Heart left ventricle (tissue), 16 donors: Measurements from ENCODE around the gene POLR1D. TPM values are rescaled to one million over a fixed set of nuclear protein-coding genes. Genes with fewer than 3 reads are reported as not detected.
A peak's percentile ranks its signal among the peaks of the same experiment; 100 is the strongest.

Experiments used
- ATAC-seq, 4 donors: fragments of 200-7000 bp; cut with Tn5 transposase; one replicate each; pipeline ENCODE4 v1.9.1; 2020 to 2022; ENCODE audit warnings: moderate library complexity in 4 of 4, mild to moderate bottlenecking in 3 of 4, moderate number of reproducible peaks in 1 of 4
- DNase-seq, 5 donors: peaks; one replicate each; pipeline ENCODE4 v3.0.0-alpha.2; 2020
- H3K27ac ChIP-seq, 12 donors: fragments of 200-600 bp; sonication (generic) in 4 of 12; one replicate each; pipeline versions ENCODE4 v1.5.0 to v1.8.0; 2016 to 2022; ENCODE audit warnings: mild to moderate bottlenecking in 2 of 12
- H3K27me3 ChIP-seq, 9 donors: fragments of 200-600 bp; sonication (generic) in 2 of 9; one replicate each; pipeline versions ENCODE4 v1.5.1 to v1.8.0; 2016 to 2022; ENCODE audit warnings: mild to moderate bottlenecking in 3 of 9
- H3K36me3 ChIP-seq, 9 donors: fragments of 200-600 bp; sonication (generic) in 2 of 9; one replicate each; pipeline versions ENCODE4 v1.5.0 to v1.8.0; 2018 to 2022; ENCODE audit warnings: mild to moderate bottlenecking in 2 of 9
- H3K4me1 ChIP-seq, 12 donors: fragments of 200-600 bp; sonication (generic) in 4 of 12; one replicate each; pipeline versions ENCODE4 v1.5.0 to v1.8.0; 2016 to 2022; ENCODE audit warnings: mild to moderate bottlenecking in 3 of 12
- H3K4me3 ChIP-seq, 12 donors: fragments of 200-600 bp; sonication (generic) in 4 of 12; one replicate each; pipeline versions ENCODE4 v1.5.0 to v1.8.0; 2017 to 2022; ENCODE audit warnings: mild to moderate bottlenecking in 9 of 12, moderate library complexity in 4 of 12
- H3K9me3 ChIP-seq, 12 donors: fragments of 200-600 bp; sonication (generic) in 4 of 12; one replicate each; pipeline versions ENCODE4 v1.5.0 to v1.8.0; 2016 to 2022; ENCODE audit warnings: mild to moderate bottlenecking in 1 of 12
- CTCF ChIP-seq, 12 donors: fragments of 200-600 bp; sonication (generic) in 4 of 12; IDR thresholded peaks; one replicate each; pipeline versions ENCODE4 v1.5.0 to v1.8.0; 2018 to 2022; ENCODE audit warnings: antibody characterized with exemption in 12 of 12, mild to moderate bottlenecking in 5 of 12
- POLR2A ChIP-seq, 2 donors: fragments of 450-650 bp; IDR thresholded peaks; one replicate each; pipeline ENCODE4 v1.6.1; 2017; ENCODE audit warnings: antibody characterized with exemption in 2 of 2, mild to moderate bottlenecking in 2 of 2, moderate library complexity in 2 of 2
- WGBS, 4 donors: extraction: QIAGEN DNeasy Blood & Tissue Kit in 2 of 4; methylation state at CpG; one replicate each; pipeline versions ENCODE4 v1.1.5 to v1.1.7; 2013 to 2018; 5-methylcytosine and 5-hydroxymethylcytosine counted together
- intact Hi-C, 10 donors: fragments of 100-400 bp; cut with DNase I; formaldehyde crosslinking; loops; one replicate each; pipeline versions ENCODE4 v1.11.1 to v1.14.2; 2022
- polyA plus RNA-seq, 2 donors: library from polyadenylated mRNA; stranded (reverse); fragments of 200-250 nt; gene quantifications; one replicate each; pipeline ENCODE4 v1.2.3, GENCODE V29; 2013
- total RNA-seq, 9 donors: library from RNA; depleted of rRNA in 2 of 9; stranded (reverse); fragments of >200 nt in 2 of 9; fragmentation: NEBNext Ultra II Directional in 3 of 9; extraction: Animal tissue kit (Norgen Biotek cat#: 25700) in 3 of 9; gene quantifications; one replicate each; pipeline versions ENCODE4 v1.1.0 to v1.2.4, GENCODE V29; 2016 to 2023
- donor health status: ischemic (EF 13 %, LVEDD 7.1; RV severe dilation, severe dysfunction).
- donor health status: healthy with polysubstance abuse.
- donor health status: DM: no; HTN: yes; CAD: no.
- donor health status: DM: no; HTN: no; CAD: no.
- donor health status: ischemic (EF 25% LVEDD 6.9; RV normal size, moderate dysfunction).
- donor health status: ischemic (EF 25% LVEDD 5.7; RV mildly dilated, moderate dysfunction).
- donor health status: healthy.
- donor health status: DM: yes; HTN: yes; CAD: no.
- donor health status: ischemic (EF 35%, LVEDD 5.7; RV mildly dilated, moderate dysfunction).
- donor health status: nonischemic (EF 11% LVEDD 7.7; RV severe dilation, severe dysfunction).
- donor health status: DM: yes; HTN: yes; CAD: no.
- donor health status: PGD.
- donor health status: ischemic (EF 29% LVEDD 5.4; RV normal size, mild dysfunction).
- donor health status: nonischemic (EF 23%, LVEDD 6.1; RV moderate dilation, normal function).

The POLR1D gene
- total and polyA plus RNA-seq, 11 donors, result 68.4 to 152 (median 87.4) TPM

- 0 to 1% (median 0%) methylated on average over 16 to 47 of the region's 47 CpGs for WGBS, 4 donors
- H3K4me3 ChIP-seq, result peak overlapping the region; percentile 66 to 98 (median 90)
- ATAC-seq (peak in 2 of 4 donors; percentile 41 to 53), DNase-seq (peak; percentile 27 to 82 (median 57))
- intact Hi-C loops, result loop anchor here in 6 of 10 donors (2.0 to 10.0 kb wide), 11 partner anchors 38 to 195 kb away; partner anchors contain the start of genes MTIF3 (in 4 of the 6) and GTF3A (in 2 of the 6)
- H3K27me3 ChIP-seq, result no peaks in the 10 kb centered on the region
- peaks cover 0 to 48% (median 33%) of the 10 kb centered on the region in 12 donors for H3K4me1 ChIP-seq
- peaks cover 0 to 20% (median 5%) of the 10 kb centered on the region in 9 donors for H3K36me3 ChIP-seq
- TF ChIP-seq CTCF (IDR thresholded peaks at IDR 0.05) (peak in 7 of 12 donors; percentile 18 to 44 (median 41)), POLR2A (IDR thresholded peaks at IDR 0.05) (no peak)
- H3K27ac ChIP-seq, result peak overlapping the region; percentile 72 to 98 (median 96)
- peaks cover 0 to 9% (median under 1%) of the 10 kb centered on the region in 12 donors for H3K9me3 ChIP-seq
These were observed 1.8 kb upstream of the POLR1D start for GRCh38 chr13:27619728-27620376.

- peak within 1 kb of the TSS; percentile 72 to 98 (median 96) for H3K27ac ChIP-seq
- 0 to 1% (median 0%) methylated on average over 39 to 79 of the region's 79 CpGs for WGBS, 4 donors
- H3K4me3 ChIP-seq, result peak within 1 kb of the TSS; percentile 66 to 98 (median 90)
- intact Hi-C loops, result loop anchor here in 5 of 10 donors (2.0 to 10.0 kb wide), 8 partner anchors 38 to 196 kb away; partner anchors contain the start of genes MTIF3 (in 4 of the 5) and GTF3A (in 2 of the 5)
- H3K27me3 ChIP-seq, result no peaks in the 10 kb centered on the region
- TF ChIP-seq CTCF (IDR thresholded peaks at IDR 0.05), result peak in 1 of 12 donors; percentile 3
- TF ChIP-seq POLR2A (IDR thresholded peaks at IDR 0.05), result peak in 1 of 2 donors; percentile 96
- ATAC-seq (peak; percentile 98 to 100 (median 98)), DNase-seq (peak; percentile 98 to 99 (median 99))
- peaks cover 0 to 2% (median 0%) of the 10 kb centered on the region in 12 donors for H3K9me3 ChIP-seq
- H3K4me1 ChIP-seq, result peaks cover 0 to 48% (median 33%) of the 10 kb centered on the region in 12 donors
- peaks cover 0 to 22% (median 5%) of the 10 kb centered on the region in 9 donors for H3K36me3 ChIP-seq
These were observed 1.1 kb upstream of the POLR1D start, which contains the start of gene LNX2 for GRCh38 chr13:27620377-27621115. LNX2 (minus strand) TSS chr13:27620529; CDS start chr13:27581703, 38,826 bp downstream.

GRCh38 chr13:27621116-27621365, 651 bp upstream of the POLR1D start:
- no peaks in the 10 kb centered on the region for H3K9me3 ChIP-seq
- ATAC-seq, result no peak
- H3K27ac ChIP-seq, result peak overlapping the region; percentile 72 to 98 (median 95)
- H3K4me1 ChIP-seq, result peaks cover 0 to 48% (median 33%) of the 10 kb centered on the region in 12 donors
- 0 to 1% (median 0%) methylated on average over 8 of the region's 8 CpGs for WGBS, 4 donors
- TF ChIP-seq POLR2A (IDR thresholded peaks at IDR 0.05), result no peak
- no peak for TF ChIP-seq CTCF (IDR thresholded peaks at IDR 0.05)
- H3K4me3 ChIP-seq, result peak overlapping the region; percentile 66 to 98 (median 90)
- no peak for DNase-seq
- peaks cover 0 to 26% (median 5%) of the 10 kb centered on the region in 9 donors for H3K36me3 ChIP-seq
- intact Hi-C loops, result loop anchor here in 5 of 10 donors (2.0 to 10.0 kb wide), 8 partner anchors 39 to 196 kb away; partner anchors contain the start of genes MTIF3 (in 4 of the 5) and GTF3A (in 2 of the 5)
- no peaks in the 10 kb centered on the region for H3K27me3 ChIP-seq
